Hepatocyte (in vitro differentiated cells): ENCODE results near the gene FBXO39. TPM values are rescaled to one million over a fixed set of nuclear protein-coding genes. Genes with fewer than 3 reads are reported as not detected.

ENCODE experiments used
- DNase-seq: peaks from one replicate; pipeline ENCODE4 v3.0.0-alpha.2; 2016; ENCODE audit warnings: low spot score
- H2AFZ ChIP-seq: fragments of 200-600 bp; sonication (generic); 2 replicates; pipeline ENCODE4 v1.6.0; 2016; ENCODE audit warnings: antibody characterized with exemption, mild to moderate bottlenecking
- H3K27ac ChIP-seq: fragments of 200-600 bp; sonication (generic); 2 replicates; pipeline ENCODE4 v1.5.1; 2016; ENCODE audit warnings: mild to moderate bottlenecking
- H3K27me3 ChIP-seq: fragments of 200-600 bp; sonication (generic); 2 replicates; pipeline ENCODE4 v1.6.1; 2016
- H3K36me3 ChIP-seq: fragments of 200-600 bp; sonication (generic); replicated peaks from 2 replicates; pipeline ENCODE4 v1.5.1; 2016; ENCODE audit warnings: low read depth; ENCODE audit not compliant: insufficient read depth
- H3K4me1 ChIP-seq: fragments of 200-600 bp; sonication (generic); 2 replicates; pipeline ENCODE4 v1.5.1; 2016; ENCODE audit warnings: mild to moderate bottlenecking, moderate library complexity; ENCODE audit not compliant: insufficient read depth
- H3K4me2 ChIP-seq: fragments of 200-600 bp; sonication (generic); 2 replicates; pipeline ENCODE4 v1.6.0; 2016
- H3K4me3 ChIP-seq: fragments of 200-600 bp; sonication (generic); 2 replicates; pipeline ENCODE4 v1.5.1; 2016; ENCODE audit warnings: mild to moderate bottlenecking
- H3K79me2 ChIP-seq: fragments of 200-600 bp; sonication (generic); 2 replicates; pipeline ENCODE4 v1.6.0; 2017; ENCODE audit warnings: mild to moderate bottlenecking
- H3K9me2 ChIP-seq: fragments of 200-600 bp; sonication (generic); replicated peaks from 2 replicates; pipeline ENCODE4 v1.6.0; 2017; ENCODE audit warnings: mild to moderate bottlenecking; ENCODE audit not compliant: insufficient read depth
- H3K9me3 ChIP-seq: fragments of 200-600 bp; sonication (generic); 2 replicates; pipeline ENCODE4 v1.5.1; 2016; ENCODE audit warnings: low read depth, mild to moderate bottlenecking
- H4K20me1 ChIP-seq: fragments of 200-600 bp; sonication (generic); 2 replicates; pipeline ENCODE4 v1.6.0; 2016; ENCODE audit warnings: mild to moderate bottlenecking; ENCODE audit not compliant: insufficient read depth, poor library complexity, severe bottlenecking
- CTCF ChIP-seq: fragments of 200-600 bp; sonication (generic); IDR thresholded peaks from 2 replicates; pipeline ENCODE4 v1.5.1; 2016; ENCODE audit warnings: antibody characterized with exemption, mild to moderate bottlenecking; ENCODE audit not compliant: poor library complexity
- EZH2 ChIP-seq: fragments of 200-600 bp; sonication (generic); IDR thresholded peaks from 2 replicates; pipeline ENCODE4 v1.6.1; 2016; ENCODE audit warnings: antibody characterized with exemption, mild to moderate bottlenecking, borderline replicate concordance
- EZH2phosphoT487 ChIP-seq: fragments of 200-600 bp; sonication (generic); IDR thresholded peaks from one replicate; pipeline ENCODE4 v1.6.1; 2018; ENCODE audit warnings: antibody characterized with exemption, mild to moderate bottlenecking, low read depth, moderate library complexity; ENCODE audit not compliant: unreplicated experiment, severe bottlenecking
- WGBS: methylation state at CpG from one replicate; pipeline ENCODE4 v1.1.6; 2016; ENCODE audit warnings: low lambda C conversion rate; ENCODE audit errors: missing lambda C conversion rate; 5-methylcytosine and 5-hydroxymethylcytosine counted together
- polyA plus RNA-seq: library from polyadenylated mRNA; unstranded; fragments of >200 nt; fragmentation: Nextera tagmentation; extraction: Ambion mirVana; gene quantifications from 2 replicates; pipeline ENCODE4 v1.2.1, GENCODE V29; 2016
- total RNA-seq: library from RNA; depleted of rRNA; stranded (reverse); fragments of >200 nt; gene quantifications from 2 replicates; pipeline ENCODE4 v1.2.3, GENCODE V29; 2014

The FBXO39 gene
- total and polyA plus RNA-seq, 2 experiments from 2014 or later, result not detected

- no peak for DNase-seq
- no peak overlapping the region for H3K4me2 ChIP-seq
- no peaks in the 10 kb centered on the region for H4K20me1 ChIP-seq
- H3K27ac ChIP-seq, result no peak overlapping the region
- H3K4me1 ChIP-seq, result peaks cover 2% of the 10 kb centered on the region
- no peaks in the 10 kb centered on the region for H3K36me3 ChIP-seq
- no peak for TF ChIP-seq EZH2
- no peak for TF ChIP-seq EZH2phosphoT487
- TF ChIP-seq CTCF, result no peak
- no peaks in the 10 kb centered on the region for H3K9me2 ChIP-seq
- no peak overlapping the region for H3K4me3 ChIP-seq
- no peaks in the 10 kb centered on the region for H3K9me3 ChIP-seq
- peaks cover 10% of the 10 kb centered on the region for H3K27me3 ChIP-seq
- H3K79me2 ChIP-seq, result no peaks in the 10 kb centered on the region
- 75% methylated on average over 5 of the region's 5 CpGs for WGBS
- H2AFZ ChIP-seq, result no peak overlapping the region
Observed at GRCh38 chr17:6793748-6794493, 17.9 kb downstream of the FBXO39 start.

- Histone ChIP-seq H3K4me3 (no peak overlapping the region), H3K27me3 (no peaks in the 10 kb centered on the region), H3K79me2 (no peaks in the 10 kb centered on the region), H3K36me3 (no peaks in the 10 kb centered on the region), H3K9me2 (no peaks in the 10 kb centered on the region), H2AFZ (no peak overlapping the region), H3K27ac (peak overlapping the region; percentile 69), H3K9me3 (no peaks in the 10 kb centered on the region), H3K4me1 (peaks cover 2% of the 10 kb centered on the region), H3K4me2 (peak overlapping the region; percentile 49), H4K20me1 (no peaks in the 10 kb centered on the region)
- DNase-seq, result peak; percentile 53
- TF ChIP-seq EZH2 (no peak), EZH2phosphoT487 (no peak)
- 35% methylated on average over 10 of the region's 10 CpGs for WGBS
Observed at GRCh38 chr17:6796017-6796886, 20.2 kb downstream of the FBXO39 start.

- Histone ChIP-seq H2AFZ (no peak overlapping the region), H3K4me1 (peaks cover 2% of the 10 kb centered on the region), H3K27ac (peak overlapping the region; percentile 69), H3K9me3 (no peaks in the 10 kb centered on the region), H3K9me2 (no peaks in the 10 kb centered on the region), H3K4me2 (peak overlapping the region; percentile 49), H4K20me1 (no peaks in the 10 kb centered on the region), H3K36me3 (no peaks in the 10 kb centered on the region), H3K4me3 (no peak overlapping the region), H3K79me2 (no peaks in the 10 kb centered on the region), H3K27me3 (no peaks in the 10 kb centered on the region)
- TF ChIP-seq CTCF (no peak), EZH2 (no peak), EZH2phosphoT487 (no peak)
- 95% methylated on average over 2 of the region's 2 CpGs for WGBS
- DNase-seq, result no peak
Observed at GRCh38 chr17:6796887-6797490, 21.0 kb downstream of the FBXO39 start.
